8988T (cell line): ENCODE data around the gene MAPT.

Source experiments
- DNase-seq: peaks from one replicate; pipeline ENCODE4 v3.0.0; 2011

The MAPT gene

DNA sequence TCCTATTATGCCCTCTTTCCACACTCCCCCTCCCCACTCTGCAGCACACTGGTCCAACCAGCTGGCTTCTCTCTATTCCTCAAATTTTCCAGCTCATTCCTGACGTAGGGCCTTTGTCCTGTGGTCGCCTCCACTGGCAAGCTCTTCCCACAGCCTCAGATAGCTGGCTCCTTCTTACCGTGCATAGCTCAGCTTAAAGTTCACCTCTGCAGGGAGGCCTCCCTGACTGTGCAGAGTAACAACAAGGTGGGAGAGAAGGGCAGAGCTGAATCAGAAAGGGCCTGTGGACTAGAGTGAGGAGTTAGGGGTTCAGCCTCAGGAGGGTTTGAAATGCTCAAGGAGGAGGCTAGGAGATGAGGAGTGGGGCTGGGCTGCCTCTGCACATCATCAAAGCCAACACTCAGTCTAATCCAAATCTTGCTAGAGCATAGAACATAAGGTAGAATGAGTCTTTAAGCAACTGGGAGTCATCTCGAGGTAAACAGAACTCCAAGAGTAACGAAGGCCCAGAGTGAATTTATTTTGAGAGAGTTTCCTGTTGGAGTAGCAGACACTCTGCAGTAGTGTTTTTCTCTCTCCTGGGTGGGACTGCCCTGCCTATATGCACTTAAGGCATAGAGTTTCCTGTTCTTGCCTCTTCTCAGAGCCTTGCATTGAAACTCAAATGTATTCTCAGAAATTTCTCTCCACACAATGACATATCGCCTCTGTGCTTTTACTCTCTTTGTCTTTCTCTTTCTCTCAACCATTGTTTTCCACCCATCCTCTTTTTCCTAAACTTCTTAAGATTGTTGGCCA, 30.3 kb upstream of the MAPT start:
- no peak for DNase-seq

DNA sequence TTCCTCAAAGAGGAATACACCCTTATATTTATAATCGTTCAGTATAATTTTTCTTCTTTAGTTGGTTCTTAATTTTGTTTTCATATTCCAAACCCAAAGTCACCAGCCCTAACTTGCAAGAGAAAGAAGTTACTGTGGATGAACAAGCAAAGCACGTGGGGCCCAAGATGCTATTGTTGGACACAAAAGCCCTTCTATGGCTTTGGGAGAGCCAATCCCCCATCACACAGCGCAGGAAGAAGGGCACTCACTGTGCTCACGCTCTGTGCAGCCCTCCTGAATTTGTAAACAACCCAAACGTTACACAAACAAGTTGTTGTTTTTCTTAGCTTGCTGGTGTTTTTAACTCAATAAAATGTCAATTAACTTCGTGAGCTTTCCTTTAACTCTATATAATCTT, 27.2 kb upstream of the MAPT start:
- no peak for DNase-seq

DNA sequence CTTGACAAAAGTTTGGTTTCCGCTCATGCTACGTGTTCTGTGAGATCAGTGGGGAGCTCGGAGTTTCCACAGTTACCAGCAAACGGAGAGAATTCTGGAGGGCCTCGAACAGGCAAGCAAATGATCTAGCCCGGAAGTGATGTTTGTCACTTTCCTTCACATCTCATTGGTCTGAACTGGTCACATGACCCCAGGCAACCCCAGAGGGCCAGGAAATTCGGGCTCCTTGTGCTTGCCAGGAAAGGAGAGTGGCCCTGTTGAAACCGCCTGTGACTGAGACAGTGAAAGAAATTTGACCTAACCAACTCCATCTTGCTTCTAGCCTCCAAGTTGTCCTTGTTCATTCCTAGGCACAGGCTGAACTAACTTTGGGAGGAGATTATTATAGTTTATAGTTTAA, 26.7 kb upstream of the MAPT start:
- DNase-seq, result no peak

DNA sequence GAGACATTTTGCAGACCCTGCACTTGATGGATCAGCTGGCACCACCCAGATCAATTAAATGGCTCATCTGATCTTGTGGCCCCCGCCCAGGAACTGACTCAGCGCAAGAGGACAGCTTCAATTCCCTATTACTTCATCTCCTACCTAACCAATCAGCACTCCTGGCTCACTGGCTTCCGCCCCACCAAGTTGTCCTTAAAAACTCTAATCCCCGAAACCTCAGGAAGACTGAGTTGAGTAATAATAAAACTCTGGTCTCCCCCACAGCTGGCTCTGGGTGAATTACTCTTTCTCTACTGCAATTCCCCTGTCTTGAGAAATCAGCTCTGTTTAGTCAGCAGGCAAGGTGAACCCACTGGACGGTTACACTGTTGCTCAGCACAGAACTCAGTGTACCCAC, 26.1 kb upstream of the MAPT start:
- DNase-seq, result no peak

DNA sequence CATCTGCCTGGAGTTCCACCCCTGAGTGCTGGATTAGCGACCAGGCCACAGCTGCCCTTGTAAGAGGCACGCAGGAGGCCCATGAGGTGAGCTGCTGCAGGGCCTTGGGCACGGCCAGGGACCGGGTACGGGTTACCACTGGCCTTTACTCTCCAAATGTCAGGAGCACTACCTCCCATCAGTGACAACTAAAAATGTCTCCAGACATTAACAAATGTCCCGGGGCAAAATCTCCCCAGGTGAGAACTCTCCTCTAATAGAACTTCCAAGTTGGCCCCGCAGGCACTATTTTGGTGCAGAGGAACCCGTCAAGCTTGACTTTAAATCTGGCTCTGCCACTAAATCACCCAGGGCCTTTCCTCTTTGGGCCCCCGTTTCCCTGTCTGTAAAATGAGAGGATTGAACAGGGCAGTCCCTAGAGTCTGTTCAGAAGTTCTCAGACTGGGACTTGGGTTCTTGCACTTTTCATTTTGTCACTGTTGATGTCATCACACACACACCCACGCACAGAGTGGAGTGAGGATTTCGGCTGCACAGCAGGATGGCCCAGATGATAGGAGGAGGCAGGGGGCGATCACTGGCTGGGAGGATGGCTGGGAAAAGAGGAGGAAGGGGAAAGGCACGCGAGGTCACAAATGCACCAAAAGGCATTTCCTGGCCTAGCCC, 24.5 kb upstream of the MAPT start:
- DNase-seq, result no peak

DNA sequence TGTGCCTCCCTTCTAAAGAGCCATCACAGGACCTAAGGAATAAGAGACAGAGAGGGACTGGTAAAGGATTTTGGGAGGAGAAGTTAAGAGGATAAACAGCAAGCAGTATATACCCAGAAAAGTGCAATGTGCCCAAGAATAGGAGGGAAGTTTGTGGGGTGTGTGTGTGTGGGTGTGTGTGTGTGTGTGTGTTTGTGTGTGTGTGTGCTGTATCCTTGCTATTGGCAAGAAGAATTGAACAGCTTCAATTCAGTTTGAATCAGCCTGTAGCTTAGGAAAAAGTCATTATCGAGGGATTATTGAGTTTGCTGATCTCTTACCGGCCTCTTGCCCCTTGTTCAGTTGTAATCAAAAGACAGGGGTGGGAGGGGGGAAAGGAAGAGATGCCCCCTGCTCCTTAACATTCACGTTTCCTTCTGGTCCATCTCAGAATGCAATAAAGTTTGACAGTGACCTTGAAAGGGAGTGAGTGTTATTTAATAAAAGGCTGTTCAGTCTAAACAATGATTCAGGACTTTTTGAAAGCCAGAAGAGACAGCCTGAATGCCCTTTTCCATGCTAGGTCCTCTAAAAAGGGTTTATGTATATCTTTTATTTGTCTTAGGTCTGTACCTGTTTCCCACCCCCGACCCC, 23.9 kb upstream of the MAPT start:
- no peak for DNase-seq

DNA sequence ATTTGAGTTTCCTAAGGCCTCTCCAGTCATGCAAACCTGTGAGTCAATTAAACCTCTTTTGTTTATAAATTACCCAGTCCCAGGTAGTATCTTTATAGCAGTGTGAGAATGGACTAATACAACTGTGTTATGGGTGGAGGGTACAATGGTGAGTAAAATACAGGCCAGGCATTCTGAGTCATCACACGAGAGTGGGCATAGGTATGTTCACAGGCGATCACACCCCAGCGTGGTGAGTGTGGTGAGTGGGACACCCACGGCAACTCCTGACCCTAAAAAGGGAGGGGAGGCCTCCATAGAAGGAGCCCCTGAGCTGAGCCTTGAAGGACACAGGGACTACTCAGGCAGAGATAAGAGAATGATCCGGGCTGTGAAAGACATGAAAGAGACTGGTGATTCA, 22.6 kb upstream of the MAPT start:
- no peak for DNase-seq

DNA sequence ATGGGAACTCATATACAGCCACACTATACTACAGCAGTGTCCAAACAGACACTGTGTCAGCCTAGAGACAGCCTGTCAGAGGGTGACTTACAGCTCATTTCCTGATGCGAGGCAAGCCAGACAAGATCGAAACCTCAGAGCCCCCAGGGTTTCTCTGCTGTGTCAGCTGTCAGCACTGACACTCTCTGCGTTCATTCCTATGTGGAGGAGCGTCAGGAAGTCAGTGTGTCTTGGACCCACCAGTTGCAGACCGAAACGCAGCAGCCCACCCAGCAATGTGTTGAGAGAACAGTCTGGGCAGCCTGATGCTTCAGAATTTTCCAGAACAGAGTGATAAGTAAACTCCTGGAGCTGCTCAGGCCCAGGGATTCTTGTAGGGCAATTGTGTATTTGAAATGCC, 20.6 kb upstream of the MAPT start:
- no peak for DNase-seq

DNA sequence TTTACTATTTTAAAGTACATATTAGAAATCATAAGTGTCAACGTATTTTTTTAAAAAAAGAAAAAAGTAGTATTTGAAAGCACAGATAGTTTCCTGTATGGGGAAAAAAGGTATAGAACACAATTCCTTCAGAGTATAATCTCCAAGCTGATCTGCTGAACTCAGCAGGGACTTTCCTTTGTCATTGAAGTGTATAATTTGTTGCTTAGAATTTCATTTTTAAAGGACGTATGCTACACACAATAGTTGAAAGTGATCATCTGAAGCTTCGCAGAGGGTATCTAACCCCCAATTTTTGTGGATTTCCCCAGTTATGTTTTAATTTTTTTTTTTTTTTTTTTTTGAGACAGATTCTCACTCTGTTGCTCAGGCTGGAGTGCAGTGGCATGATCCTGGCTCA, 20.2 kb upstream of the MAPT start:
- no peak for DNase-seq

DNA sequence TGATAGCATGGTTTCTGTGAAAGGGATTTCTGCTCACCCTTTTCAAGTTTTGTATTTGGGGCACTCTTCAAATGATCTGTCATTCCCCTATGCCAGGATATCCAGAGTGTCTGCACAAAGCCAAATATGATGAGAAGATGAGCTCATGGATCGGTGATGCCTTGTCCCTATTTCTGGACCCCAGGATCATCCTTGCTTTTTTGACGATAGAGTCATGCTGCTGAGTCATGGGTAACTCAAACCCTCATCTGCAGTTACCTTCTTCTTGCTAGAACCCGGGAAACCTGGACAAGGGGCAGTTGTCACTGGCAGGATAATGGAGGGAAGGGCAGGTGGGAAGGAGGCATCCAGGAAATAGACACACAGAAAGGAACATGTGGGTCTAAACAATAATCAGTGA, 17.8 kb upstream of the MAPT start:
- no peak for DNase-seq

DNA sequence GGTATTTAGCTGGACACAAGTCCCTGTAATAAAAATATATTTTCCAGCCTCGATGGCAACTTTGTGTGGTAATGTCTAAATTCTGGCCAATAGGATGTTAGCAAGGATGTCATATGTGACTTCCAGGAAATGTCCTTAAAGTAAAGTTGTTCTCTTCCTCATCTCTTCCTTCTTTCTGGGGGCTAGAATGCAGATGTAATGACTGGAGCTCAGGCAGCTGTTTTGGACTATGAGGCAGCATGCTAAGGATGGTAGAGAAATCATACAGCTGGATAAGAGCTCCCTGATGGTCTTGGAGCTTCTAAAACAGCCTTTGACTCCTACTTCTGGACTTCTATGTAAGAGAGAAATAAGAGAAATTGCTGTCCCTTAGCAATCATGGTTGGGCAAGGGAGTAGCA, 16.9 kb upstream of the MAPT start:
- DNase-seq, result no peak

DNA sequence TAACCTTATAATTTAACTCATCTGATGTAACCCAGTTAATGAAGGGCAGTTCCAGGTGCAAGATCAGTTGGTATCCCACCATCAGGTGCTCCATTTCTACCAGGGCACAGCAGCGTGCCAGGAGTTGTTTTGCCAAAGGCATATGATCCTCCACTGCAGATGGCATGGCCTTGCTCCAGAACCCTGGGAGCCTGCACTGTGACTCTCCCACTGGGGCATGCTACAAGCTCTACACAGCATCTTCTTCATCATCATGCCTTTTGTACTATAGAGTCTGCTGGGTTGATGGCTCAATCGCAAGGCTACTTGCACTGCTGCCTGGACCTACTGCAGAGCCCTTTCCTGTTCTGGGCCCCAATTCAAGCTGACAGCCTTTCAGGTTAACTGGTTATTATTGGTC, 11.3 kb upstream of the MAPT start:
- DNase-seq, result no peak

DNA sequence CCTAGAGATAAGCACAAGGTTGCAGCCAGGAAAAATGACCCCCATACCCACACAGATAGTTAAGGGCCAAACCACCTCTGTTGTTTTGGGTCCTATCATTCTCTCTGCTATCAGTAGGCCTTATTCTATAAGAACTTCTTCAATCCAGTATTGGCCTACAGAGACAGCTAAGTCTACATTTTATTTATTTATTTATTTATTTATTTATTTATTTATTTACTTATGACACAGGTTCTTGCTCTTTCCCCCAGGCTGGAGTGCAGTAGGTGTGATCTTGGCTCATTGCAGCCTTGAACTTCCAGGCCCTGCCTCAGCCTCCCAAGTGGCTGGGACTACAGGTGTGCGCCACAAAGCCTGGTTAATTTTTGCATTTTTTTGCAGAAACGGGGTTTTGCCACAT, 7.5 kb upstream of the MAPT start:
- DNase-seq, result no peak

DNA sequence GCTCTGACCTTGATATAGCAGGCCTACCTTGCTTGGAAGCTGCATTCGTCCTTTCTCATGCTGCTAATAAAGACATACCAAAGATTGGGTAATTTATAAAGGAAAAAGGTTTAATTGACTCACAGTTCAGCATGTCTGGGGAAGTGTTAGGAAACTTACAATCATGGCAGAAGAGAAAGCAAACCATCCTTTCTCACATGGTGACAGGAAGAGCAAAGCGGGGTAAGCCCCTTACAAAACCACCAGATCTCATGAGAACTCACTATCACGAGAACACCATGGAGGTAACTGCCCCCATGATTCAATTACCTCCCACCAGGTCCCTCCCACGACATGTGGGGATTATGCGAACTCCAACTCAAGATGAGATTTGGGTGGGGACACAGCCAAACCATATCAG, 6.0 kb upstream of the MAPT start:
- DNase-seq, result no peak

DNA sequence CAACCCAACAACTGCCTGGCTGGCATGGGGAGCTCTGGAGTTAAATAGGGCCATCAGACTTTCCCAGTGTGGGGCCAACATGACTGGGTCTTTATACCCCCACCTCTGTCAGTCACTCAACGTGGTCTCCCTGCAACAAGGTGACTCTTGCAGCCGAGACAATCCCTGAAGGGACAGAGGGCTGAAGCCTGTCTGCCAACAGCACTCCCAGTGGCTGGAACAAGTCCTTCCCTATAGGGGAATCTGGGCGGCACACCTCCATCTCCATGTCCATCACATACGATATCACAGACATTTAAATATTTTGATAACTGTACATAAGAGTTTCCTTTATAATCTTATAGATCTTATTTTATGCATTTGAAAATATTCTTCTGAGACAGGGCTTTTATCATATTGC, 4.8 kb upstream of the MAPT start:
- no peak for DNase-seq

DNA sequence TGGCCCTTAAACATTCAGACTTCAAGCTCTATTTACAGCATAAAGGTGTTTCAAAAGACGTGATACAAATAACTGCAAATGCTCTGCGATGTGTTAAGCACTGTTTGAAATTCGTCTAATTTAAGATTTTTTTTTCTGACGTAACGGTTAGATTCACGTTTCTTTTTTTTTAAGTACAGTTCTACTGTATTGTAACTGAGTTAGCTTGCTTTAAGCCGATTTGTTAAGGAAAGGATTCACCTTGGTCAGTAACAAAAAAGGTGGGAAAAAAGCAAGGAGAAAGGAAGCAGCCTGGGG, 681 bp upstream of the MAPT start:
- no peak for DNase-seq

DNA sequence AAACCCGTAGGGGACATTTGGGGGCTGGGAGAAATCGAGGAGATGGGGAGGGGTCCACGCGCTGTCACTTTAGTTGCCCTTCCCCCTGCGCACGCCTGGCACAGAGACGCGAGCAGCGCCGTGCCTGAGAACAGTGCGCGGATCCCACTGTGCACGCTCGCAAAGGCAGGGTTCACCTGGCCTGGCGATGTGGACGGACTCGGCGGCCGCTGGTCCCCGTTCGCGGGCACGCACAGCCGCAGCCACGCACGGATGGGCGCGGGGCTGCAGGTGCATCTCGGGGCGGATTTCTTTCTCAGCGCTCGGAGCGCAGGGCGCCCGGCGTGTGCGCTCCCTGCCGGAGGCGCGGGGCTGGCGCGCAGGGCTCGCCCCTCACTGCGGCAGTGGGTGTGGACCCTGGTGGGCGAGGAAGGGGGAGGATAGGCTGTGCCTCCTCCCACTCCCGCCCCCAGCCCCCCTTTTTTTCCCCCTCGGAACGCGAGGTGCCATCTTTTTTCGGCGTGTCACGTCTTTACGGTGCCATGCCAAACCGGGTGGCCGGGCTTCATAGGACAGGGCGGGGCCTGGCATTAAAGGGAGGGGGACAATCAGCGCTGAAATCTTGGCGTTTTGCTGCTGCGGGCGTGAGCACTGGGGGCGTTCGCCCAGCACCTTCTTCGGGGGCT, 1.1 kb downstream of the MAPT start:
- peak; percentile 51 for DNase-seq

DNA sequence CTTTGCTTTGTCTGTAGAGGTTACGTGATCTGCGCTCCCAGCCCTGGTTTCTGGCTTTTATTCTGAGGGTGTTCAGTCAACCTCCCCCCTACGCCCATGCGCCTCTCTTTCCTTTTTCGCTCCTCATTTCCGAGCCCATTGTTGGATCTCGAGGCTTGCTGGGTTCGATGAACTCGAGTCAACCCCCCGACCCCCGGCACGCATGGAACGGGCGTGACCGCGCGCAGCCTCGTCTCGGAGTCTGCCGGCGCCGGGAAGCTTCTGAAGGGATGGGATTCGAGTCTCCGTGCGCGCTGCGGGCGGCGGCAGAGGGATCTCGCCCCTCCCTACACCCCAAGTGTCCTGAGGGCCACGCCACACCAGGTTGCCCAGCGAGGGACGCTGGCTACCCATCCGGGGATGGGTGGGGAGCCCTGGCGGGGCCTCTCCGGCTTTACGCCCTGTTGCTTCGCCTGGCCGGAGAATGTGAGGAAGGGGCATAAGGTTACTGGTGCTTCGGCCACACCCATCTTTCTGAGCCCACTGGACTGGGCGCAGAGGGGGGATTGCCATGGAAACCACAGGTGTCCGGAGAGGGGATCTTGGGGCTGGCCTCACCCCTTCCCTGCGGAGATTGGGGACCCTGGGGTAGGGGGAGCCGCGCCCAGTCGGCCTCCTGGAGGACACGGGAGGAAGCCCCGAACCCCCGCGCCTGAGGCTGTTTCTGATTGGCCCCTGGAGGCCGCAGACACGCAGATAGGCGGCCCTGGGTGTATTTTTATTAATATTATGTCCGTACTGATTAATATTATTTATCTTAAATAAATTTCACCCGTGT, 1.8 kb downstream of the MAPT start:
- DNase-seq, result no peak

DNA sequence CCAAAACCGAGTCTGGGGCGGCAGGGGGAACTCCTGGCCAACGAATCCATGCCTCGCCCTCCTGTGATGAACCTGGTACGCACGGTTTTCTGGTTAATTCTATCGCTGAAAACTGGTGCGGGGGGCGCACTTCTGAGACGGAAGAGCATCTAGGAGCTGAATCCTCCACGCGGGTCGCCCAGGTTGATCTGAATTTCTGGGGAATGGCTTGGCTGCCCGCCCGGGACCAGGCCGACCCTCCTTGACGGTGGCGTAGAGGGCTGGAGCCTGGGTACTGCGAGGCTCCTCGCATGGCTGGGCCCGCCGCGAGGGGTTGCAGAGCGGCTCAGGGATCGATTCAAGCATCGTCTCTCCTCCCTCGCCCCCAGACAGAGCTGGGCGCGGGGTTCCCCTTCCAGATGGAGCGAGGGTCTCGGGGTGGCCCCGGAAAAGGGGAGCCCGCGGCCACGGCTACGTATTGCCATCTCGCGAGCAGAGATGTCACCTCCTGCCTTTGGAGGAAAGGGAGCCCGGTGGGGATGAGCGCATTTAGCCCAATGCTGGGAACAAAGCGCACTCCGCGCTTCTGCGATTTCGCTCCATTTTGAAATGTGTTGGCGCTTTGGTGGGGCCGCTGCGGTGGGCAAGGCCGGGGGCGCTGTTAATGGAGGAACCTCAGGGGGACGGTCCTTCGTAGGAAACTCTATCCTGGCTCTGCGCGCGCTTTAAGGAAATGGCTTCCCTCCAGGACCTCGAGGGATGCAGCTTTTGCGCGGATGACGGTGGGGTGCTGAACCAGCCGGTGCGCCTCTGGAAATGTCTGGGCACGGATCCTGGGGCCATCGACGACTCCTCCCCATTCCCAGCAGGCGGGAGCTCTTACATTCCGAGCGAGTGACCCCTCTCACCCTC, 2.7 kb downstream of the MAPT start:
- no peak for DNase-seq

DNA sequence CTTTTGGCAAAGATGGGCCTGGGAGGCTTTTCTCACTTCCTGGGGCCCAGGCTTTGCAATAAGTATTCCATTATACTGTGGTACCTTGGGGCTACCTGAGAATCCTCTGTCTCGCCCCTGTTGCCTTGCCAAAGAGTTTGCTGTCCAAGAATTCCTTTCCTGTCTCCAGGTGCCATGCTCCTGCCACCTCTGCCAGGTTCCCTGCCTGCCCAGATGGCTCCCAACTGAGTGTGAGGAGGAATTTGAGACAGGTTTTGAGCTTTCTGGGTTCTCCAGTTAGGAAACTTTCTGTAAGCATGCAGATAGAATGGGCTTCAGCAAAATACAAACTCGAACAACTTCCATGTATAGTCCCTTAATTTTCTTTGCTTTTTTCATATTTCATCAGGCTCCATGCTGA, 5.8 kb downstream of the MAPT start:
- no peak for DNase-seq

DNA sequence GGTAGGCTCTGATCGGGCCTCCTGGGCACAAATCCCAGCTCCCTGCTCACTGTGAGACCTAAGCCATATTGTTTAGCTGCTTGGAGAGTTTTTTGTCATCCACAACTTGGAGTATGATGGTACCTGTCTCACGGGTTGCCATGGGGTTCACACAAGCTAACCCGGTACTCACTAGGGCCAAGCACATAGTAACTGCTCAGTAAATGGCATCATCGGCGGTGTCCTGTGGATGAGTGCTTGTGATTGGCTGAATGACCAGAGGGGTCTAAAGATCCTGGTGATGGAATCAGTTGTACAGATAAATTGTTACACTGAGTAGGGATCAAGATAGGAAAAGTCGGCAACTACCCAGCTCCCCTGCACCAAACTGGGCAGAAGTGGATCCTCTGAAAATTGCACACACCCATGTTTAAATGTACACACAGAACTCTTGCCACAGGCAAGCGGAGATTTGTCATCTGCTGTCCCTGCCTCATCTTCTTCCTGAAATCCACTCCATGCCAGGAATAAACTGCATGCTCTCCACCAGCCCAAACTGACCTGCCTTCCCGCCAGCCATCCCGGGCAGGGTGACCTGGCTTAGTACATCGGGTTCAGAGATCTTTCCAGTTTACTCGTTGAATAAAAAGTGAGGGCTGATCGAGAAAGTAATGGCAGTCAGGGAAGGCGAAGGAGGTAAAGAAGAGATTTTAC, 6.5 kb downstream of the MAPT start:
- DNase-seq, result no peak
